ENCODE measurements around the gene ADK.

ADK gene

DNA sequence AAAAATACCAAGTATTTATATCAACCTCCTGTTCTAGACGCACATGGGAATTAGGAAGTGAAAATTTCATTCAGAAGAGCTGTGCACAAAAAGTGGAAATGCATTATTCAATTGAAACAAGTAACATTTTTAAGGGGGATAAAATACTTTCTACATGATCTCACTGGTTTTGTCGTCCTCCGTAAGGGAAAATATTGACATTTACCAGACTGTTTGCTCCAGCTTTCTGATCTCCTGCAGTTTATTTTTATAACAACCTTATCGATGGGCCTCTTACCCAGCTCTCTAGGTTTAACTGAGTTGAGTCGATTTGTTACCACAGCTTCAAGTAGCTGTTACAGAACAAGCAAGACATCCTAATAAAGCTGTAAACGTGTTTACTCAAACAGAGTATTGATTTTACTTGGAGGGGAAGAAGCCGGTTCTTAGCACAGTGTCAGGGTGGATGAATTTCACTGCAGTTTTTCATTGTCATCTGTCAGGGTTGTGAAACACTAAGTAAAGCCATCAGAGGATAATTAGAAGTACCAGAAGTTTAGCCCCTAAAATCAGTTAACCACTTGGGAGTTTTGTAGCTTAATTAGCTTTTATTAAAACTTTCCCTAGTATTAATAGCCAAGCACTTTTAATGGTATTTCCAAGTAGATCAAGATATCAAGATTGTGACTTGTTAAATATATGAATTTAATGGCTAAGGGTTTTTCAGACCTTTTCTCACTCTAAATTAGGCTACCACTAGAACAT, 532.8 kb downstream of the ADK start:
- DNase-seq = no peak

DNA sequence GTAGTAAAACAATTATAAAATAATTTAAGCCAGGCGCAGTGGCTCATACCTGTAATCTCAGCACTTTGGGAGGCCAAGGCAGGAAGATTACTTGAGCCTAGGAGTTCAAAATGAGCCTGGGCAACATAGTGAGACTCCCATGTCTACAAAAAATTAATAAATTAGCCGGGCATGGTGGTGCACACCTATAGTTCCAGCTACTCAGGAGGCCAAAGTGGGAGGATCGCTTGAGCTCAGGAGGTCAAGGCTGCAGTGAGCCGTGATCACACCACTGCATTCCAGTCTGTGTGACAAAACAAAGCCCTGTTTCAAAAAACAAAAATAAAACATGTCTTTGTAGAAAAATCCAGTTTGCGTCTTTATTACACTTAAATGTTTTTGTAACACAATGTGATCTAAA, 533.4 kb downstream of the ADK start:
- no peak for DNase-seq

DNA sequence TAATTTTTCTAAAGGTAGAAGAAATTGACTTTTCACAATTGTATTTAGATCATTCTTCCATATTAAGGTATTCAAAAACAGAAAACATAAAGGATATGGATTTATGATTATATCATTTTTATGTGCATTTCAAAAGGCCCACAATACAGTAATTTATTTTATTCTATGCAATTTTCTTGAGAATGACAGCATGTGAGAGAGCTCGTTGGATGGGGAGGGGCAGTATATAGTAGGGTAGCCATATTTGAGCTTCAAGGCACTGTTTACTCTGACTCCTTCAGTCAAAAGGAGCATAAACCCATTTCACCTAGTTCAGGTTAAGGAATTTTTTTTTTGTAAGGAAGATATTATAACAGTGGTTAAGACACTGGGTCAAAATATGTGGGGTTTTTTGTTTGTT, 534.5 kb downstream of the ADK start:
- DNase-seq = no peak

DNA sequence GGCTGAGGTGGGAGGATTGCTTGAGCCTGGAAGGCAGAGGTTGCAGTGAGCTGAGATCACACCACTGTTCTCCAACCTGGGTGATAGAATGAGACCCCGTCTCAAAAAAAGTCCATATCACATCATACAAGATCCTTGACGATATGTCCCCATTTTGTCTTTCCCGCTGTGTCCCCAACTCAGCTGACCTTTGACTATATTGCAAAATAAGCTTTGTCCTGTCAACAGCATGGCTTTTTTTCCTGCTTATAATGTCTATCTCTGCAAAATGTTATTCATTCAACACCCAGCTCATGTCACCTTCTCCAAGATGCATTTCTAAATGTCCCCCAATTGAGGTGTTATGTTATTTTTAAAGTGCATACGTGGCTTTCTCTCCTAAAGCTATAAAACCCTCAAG, 539.4 kb downstream of the ADK start:
- no peak for DNase-seq

DNA sequence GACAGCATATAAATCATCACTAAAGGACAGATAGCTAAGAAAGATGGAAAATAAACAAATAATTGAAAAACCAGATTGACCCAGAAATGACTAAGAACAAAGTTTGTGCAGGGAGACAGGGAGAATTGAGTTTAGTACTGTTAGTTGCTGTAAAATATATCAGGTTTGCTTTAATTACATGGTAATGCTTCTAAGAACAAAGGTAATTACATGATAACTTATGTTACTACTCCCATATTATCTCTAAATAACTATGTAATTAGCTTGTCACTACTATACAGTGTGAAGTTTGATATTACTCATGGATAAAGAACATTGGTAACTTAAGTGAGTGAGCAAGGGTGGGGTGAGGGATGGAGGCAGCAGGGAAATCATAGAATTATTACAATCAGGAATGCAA, 540.1 kb downstream of the ADK start:
- no peak for DNase-seq

DNA sequence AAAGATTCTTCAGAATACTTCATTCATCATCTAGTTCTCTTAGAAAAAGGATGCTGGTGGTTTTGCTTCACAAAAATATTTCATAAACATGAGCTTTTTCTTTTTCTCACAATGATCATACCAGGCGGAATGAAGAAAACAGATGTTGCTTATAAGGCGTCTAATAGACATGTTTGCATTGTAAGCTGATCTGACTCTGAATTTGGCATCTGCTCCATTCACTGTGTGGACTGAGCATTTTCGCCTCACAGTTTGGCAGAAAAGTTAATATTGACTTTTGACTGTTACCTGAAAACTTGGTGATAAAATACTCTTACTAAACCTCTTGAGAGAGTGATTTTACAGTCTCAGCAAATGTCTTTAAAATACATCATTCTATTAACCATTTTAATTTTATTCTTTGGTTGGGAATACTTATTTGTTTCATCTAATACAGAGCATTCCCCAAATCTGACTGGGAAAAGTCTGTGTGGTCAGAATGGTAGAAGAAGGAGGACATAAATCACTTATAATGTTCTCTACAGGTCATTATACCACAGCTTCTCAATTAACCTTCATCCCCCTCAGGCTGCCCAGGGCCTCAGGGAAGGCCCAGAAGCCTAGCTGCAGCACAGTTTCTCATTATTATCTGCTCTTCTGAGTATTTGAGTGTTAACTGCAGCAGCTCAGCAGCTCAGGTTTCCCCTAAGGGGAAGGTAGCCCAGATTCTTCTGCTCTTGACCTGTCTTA, 553.8 kb downstream of the ADK start:
- no peak for DNase-seq

DNA sequence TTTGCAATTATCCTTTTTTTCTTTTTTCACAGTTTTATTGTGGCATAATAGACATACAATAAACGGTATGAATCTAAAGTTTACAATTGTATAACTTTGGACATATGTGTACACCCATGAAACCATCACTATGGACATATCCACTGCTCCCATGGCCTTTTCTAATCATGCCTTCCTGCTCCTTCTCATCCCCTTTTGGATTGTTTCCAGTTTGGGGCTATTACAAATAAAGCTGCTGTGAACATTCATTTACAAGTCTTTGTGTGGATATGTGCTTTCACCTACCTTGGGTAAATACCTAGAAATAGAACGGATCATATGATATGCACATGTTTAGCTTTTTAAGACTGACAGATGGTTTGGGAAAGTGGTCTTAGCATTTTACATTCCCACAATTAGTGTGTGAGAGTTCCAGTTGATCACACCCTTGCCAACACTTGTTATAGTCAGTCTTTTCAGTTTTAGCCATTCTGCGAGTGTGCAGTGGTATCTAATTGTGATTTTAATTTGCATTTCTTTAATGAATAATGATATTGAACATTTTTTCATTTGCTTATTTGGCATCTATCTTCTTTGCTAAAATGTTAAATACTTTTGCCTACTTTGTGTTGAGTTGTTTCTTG, 554.4 kb downstream of the ADK start:
- no peak for DNase-seq

DNA sequence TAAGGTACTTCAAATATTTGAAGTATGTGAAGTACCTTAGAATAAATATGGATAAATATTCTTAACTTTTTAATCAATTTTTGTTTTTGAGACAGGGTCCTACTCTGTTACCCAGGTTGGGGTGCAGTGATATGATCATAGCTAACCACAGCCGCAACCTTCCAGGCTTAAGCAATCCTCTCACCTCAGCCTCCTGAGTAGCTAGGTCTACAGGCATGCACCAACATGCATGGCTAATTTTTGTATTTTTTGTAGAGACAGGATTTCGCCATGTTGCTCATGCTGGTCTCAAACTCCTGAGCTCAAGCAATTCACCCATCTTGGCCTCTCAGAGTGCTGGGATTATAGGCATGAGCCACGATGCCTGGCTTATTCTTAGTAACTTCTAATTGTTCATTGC, 555.9 kb downstream of the ADK start:
- DNase-seq = no peak

DNA sequence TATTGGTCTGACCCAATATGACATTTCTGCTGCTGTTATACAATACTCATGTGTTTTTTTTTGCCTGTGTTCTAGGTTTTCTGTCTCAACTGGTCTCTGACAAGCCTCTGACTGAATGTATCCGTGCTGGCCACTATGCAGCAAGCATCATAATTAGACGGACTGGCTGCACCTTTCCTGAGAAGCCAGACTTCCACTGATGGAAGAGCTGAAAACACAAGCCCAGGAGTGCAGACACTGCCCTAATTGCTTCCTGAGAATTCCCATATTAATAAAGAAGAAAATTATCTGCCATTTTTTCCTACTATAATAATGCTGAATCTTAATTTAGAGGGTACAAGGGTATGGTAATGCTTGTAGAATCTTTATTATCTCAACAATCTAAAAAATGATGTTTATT, 557.2 kb downstream of the ADK start:
- no peak for DNase-seq

DNA sequence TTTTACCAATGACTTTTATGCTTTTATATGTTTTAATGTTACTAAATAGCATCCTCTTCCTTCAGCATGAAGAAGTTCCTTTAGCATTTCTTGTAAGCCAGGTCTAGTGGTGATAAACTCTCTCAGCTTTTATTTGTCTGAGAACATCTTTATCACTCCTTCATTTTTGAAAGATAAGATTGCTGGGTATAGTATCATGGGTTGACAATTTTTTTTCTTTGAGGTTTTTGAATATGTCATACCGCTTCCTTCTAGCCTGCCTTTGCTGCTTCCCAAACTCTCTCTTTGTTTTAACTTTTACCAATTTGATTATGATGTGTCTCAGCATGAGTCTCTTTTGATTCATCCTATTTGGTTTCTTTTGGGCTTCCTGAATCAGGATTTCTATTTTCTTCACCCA, 567.2 kb downstream of the ADK start:
- no peak for DNase-seq

DNA sequence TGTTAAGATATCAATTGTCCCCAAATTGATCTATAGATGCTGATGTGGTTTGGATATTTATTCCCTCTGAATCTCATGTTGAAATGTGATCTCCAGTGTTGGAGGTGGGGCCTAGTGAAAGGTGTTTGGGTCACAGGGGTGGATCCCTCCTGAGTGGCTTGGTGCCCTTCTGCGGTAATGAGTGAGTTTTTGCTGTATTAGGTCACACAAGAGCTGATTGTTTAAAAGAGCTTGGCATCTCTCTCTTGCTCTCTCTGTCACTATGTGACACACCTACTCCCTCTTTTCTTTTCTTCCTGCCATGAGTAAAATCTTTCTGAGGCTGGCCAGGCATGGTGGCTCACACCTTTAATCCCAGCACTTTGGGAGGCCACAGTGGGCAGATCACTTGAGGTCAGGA, 577.2 kb downstream of the ADK start:
- no peak for DNase-seq

DNA sequence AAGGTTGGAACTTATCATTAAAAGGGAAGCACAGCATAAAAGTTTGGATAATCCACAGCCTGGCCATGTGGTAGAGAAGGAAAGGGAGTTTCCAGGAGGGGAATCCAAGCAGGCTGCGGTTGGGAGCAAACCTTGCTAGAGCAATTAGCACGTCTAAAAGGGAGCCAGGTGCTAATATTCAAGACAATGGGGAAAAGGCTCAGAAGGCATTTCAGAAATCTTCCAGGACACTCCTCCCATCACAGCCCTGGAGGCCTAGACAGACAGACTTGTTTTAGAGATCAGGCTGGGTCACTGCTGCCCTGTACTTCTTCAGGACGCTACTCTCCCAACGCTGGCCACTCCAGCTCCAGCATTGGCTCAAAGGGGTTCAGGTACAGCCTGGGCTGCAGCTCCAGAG, 579.2 kb downstream of the ADK start:
- DNase-seq = no peak

DNA sequence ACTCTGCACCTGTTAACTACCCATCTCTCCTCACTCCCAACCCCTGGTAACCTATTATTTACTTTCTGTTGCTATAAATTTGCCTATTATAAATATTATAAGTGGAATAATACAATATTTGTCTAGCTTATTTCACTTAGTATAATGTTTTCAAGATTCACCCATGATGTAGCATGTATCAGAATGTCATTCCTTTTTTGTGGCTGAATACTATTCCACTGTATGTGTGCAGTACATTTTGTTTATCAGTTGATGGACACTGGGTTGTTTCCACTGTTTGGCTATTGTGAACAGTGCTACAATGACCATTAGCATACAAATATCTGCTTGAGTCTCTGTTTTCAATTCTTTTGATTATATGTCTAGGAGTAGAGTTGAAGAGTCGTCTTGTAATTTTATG, 582.6 kb downstream of the ADK start:
- DNase-seq = no peak

DNA sequence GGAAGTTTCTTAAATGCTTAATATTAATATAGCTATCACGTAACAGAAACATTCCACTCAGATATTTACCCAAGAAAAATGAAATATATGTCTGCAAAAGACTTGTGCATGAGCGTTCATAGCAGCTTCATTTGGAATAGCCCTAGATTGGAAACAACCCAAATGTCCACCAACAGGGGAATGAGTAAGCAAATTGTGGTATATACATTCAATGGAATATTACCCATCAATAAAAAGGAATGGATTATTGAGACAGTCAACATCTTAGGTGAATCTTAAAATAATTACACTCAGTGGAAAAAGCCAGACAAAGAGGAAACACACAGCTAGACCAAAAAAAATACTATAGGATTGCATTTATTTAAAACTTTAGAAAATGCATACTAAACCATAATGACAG, 585.0 kb downstream of the ADK start:
- no peak for DNase-seq

DNA sequence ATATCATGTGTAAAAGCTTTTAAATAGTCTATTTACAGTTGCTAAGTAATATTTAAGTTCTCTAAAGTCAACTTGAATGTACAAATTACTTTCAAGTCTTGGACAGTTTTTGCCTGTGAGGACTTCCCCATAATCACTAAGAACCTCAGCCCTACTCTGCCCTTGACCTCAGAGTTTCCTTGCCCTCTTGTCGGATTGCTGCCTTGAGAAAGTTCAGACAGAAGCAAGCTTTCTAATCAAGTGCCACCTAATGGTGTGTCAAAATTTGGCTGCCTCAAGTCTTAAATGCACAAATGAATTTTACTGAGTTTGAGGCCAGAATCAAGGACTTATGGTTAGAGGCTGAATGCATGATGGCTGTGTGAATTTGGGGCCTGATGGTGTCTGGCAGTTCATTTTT, 587.0 kb downstream of the ADK start:
- no peak for DNase-seq

DNA sequence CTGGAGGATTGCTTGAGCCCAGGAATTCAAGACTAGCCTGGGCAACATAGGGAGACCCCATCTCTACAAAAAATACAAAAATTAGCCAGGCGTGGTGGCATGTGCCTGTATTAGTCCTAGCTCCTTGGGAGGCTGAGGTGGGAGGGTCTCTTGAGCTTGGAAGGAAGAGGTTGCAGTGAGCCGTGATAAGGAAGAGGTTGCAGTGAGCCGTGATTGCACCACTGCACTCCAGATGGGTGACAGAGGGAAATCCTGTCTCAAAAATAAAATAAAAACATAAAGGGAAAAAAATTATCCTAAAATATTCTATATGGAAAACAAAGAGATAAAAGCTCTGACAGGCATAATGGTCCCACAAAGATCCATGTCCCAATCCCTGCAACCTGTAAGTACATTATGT, 587.5 kb downstream of the ADK start:
- no peak for DNase-seq

DNA sequence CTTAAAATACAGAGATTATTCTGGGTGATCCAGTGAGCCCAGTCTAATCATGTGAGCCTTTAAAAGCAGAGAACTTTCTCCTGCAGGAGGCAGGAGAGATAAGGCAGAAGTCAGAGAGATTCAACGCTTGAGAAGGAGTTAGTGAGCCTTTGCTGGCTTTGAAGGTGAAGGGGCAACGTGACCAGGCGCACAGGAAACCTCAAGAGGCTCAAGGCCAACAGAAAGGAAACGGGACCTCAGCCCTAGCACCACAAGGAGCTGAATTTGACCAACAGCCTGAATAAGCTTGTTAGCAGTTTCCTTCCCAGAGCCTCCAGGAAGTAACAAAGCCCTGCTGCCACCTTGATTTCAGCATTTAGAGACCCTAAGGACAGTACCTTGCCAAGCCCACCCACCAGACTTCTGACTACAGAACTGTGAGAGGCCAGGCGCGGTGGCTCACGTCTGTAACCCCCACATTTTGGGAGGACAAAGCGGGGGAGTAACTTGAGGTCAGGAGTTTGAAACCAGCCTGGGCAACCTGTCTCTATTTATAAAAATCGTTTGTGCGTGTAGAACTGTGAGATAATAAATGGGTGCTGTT, 588.1 kb downstream of the ADK start:
- DNase-seq = no peak

DNA sequence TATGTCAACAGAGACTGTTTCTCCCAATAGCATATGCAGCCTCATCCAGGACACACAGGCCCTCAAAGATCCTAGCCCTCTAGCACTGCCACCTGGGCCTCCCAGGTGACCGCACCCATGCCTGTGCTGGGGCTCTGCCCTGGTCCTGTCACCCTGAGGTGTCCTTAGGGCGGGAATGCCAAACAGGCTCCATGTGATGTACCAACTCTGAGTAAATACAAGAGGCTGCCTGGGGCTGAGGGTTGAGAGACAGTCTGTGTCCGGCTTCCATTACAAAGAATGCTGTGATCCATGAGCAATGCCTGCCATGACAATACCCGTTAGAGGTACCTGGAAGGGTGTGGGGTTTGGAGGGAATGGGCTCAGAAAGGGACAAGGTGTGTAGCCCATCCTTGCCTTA, 592.4 kb downstream of the ADK start:
- no peak for DNase-seq

DNA sequence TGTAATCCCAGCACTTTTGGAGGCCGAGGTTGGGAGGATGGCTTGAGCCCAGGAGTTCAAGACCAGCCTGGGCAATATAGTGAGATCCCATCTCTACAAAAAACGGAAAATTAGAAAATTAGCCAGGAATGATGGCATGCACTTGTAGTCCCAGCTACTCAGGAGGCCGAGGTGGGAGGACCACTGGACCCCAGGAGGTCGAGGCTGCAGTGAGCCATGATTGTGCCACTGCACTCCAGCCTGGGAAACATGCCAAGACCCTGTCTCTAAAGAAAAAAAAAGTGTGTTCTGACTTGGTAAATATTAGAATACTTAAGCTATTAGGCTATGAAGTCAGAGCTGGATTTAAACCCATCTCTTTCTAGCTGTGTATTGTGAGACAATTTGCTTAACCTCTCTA, 594.4 kb downstream of the ADK start:
- no peak for DNase-seq

DNA sequence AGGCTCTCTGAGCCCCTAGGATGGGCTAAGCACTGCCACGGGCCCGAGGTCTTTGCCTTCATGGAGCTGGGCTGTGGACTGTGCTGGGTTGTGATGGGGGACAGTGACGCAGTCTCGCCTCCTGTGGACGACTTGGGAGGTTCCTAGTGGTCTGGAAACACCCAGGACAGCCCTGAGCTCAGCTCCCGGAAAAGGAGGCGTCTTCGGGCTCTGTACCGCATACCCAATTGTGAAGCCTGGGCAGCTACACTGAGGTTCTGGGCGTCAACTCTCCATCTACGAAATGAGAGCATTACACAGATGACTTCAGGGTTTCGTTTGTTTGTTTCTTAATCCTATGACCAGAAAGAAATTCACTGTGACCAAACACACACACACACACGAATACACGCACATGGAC, 595.8 kb downstream of the ADK start:
- DNase-seq = no peak

DNA sequence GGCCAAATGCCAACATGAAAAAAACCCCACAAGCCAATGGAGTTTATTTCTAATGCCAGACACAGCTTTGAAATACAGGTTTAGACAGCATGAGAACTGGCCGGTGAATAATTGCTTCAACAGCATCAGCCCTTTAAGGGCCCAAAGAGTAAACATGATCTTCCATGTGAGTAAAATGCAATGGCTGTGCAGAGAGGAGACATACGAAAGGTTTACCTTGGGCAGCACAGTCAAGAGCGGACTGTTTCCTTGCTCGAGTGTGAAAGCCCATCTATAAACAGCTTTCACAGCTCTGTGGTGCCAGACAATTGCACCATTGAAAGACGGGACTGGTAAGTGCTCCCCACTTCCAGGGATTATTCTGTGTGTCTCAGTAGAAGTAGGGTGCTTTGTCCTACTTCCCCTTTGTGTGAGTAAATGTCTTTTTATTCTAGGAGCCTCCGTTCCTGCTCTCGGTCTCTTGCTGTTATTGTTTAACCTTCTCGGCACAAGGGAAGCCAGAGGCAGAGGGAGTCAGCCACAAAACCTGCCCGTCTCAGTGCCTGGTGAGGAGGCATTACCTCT, 597.5 kb downstream of the ADK start:
- DNase-seq = no peak

DNA sequence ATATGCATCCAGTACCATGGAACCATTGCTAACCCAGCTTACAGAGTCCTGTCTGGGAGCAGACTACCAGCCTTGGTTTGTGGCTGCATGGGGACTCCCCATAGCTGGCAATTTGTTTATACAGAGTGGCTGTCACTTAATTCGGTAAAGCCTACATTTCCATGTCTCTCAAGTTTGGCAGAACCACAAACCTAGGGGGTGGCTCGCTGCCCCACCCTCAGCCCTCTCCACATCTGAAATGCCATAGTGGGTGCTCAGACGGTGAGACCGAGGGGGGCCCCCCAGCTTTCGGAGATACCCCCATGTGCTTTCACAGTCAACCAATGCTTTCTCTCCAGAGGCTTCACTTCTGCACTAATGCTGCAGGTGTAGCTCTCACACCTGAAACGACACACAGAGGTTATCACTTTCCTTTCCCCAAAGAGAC, 599.8 kb downstream of the ADK start:
- DNase-seq = no peak

DNA sequence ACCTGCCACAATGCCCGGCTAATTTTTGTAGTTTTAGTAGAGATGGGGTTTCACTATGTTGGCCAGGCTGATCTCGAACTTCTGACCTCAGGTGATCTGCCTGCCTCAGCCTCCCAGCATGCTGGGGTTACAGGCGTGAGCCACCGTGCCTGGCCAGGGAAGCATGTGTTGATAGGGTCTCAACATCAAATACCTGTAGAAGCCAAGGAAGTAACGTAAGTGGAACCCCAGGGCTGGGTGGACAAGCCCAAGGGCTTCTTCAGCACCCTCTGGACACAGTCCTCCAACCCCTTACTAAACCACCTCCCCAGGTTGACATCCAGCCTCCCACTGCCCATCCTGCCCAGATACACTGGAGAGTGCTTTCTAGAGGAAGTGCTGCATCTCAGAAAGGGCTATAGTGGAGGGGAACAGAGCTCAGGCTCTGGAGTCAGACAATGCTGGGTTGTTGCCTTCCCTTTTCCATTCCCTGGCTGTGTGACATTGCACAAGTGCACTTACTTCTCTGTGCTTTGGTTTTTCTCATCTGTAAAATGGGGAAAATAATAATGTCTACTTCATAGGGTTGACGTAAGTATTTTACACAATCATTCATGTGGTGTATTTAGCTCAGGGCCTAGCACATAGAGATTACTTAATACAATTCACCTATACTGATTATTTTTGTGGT, 601.5 kb downstream of the ADK start:
- no peak for DNase-seq

Data from effector CD4-positive, alpha-beta T cell (primary cell).